HG02798 (cell line): ENCODE data around the gene WDFY3.

Source experiments
- ATAC-seq: cut with Tn5 transposase; IDR thresholded peaks from one replicate; pipeline ENCODE4 v1.9.1; 2021; ENCODE audit warnings: mild to moderate bottlenecking; ENCODE audit not compliant: unreplicated experiment, poor library complexity

WDFY3 gene

GRCh38 chr4:84966382-84967242, at the start of gene WDFY3:
WDFY3 (minus strand) TSS chr4:84966690; CDS start chr4:84860591, 106,099 bp downstream.
- ATAC-seq = peak; percentile 77

GRCh38 chr4:85005865-85006377, 39.4 kb upstream of the WDFY3 start:
- no peak for ATAC-seq

- no peak for ATAC-seq
Observed at GRCh38 chr4:85000343-85000742, 33.9 kb upstream of the WDFY3 start.

GRCh38 chr4:84995386-84995785, 28.9 kb upstream of the WDFY3 start:
- ATAC-seq = no peak

- ATAC-seq = no peak
Observed at GRCh38 chr4:84994280-84994679, 27.8 kb upstream of the WDFY3 start.

GRCh38 chr4:84985952-84986351, 19.5 kb upstream of the WDFY3 start:
- ATAC-seq = no peak

GRCh38 chr4:84977396-84977795, 10.9 kb upstream of the WDFY3 start:
- no peak for ATAC-seq

GRCh38 chr4:84973856-84974255, 7.4 kb upstream of the WDFY3 start:
- ATAC-seq = no peak

- no peak for ATAC-seq
Observed at GRCh38 chr4:84971319-84971932, 4.9 kb upstream of the WDFY3 start.

GRCh38 chr4:84968925-84969324, 2.4 kb upstream of the WDFY3 start:
- no peak for ATAC-seq

GRCh38 chr4:84967243-84967690, 777 bp upstream of the WDFY3 start:
- ATAC-seq = no peak

- ATAC-seq = peak; percentile 31
Observed at GRCh38 chr4:84965553-84966381, 723 bp downstream of the WDFY3 start.

GRCh38 chr4:84964995-84965552, 1.4 kb downstream of the WDFY3 start:
- ATAC-seq = no peak

GRCh38 chr4:84962102-84962501, 4.4 kb downstream of the WDFY3 start:
- ATAC-seq = no peak

- ATAC-seq = no peak
Observed at GRCh38 chr4:84958434-84958833, 8.1 kb downstream of the WDFY3 start.

GRCh38 chr4:84957514-84958420, 8.7 kb downstream of the WDFY3 start:
- ATAC-seq = no peak

GRCh38 chr4:84956014-84956413, 10.5 kb downstream of the WDFY3 start:
- no peak for ATAC-seq

- ATAC-seq = no peak
Observed at GRCh38 chr4:84954982-84955567, 11.4 kb downstream of the WDFY3 start.

- no peak for ATAC-seq
Observed at GRCh38 chr4:84952776-84953175, 13.7 kb downstream of the WDFY3 start.
